Panc1 (cell line): Measurements from ENCODE around the gene PLIN5. TPM values are rescaled to one million over a fixed set of nuclear protein-coding genes. Genes with fewer than 3 reads are reported as not detected.

Source experiments
- total RNA-seq: library from RNA; stranded (reverse); gene quantifications from one replicate; pipeline ENCODE4 v1.2.1, GENCODE V29; 2021; ENCODE audit not compliant: unreplicated experiment

PLIN5 gene
- total RNA-seq, 1 experiment from 2014 or later, result 0.64 TPM

Other genes starting within 250 kb of the PLIN5 start
- not detected for gene TMIGD2, start 232.8 kb downstream of the PLIN5 start, total RNA-seq
- 12.1 TPM for gene FSD1, start 230.6 kb downstream of the PLIN5 start, total RNA-seq
- 10.0 TPM for gene STAP2, start 196.4 kb downstream of the PLIN5 start, total RNA-seq
- gene MPND, start 191.7 kb downstream of the PLIN5 start, total RNA-seq, result 22.9 TPM
- gene SH3GL1, start 134.7 kb downstream of the PLIN5 start, total RNA-seq, result 57.1 TPM
- gene CHAF1A, start 132.6 kb downstream of the PLIN5 start, total RNA-seq, result 45.4 TPM
- 55.6 TPM for gene UBXN6, start 77.4 kb downstream of the PLIN5 start, total RNA-seq
- 56.9 TPM for gene HDGFL2, start 62.9 kb downstream of the PLIN5 start, total RNA-seq
- 10.2 TPM for gene PLIN4, start 16.7 kb downstream of the PLIN5 start, total RNA-seq
- 0.08 TPM for gene LRG1, start 4.8 kb upstream of the PLIN5 start, total RNA-seq
- gene SEMA6B, start 24.5 kb upstream of the PLIN5 start, total RNA-seq, result 5.7 TPM
- 4.8 TPM for gene TNFAIP8L1, start 104.3 kb upstream of the PLIN5 start, total RNA-seq
- gene MYDGF, start 135.1 kb upstream of the PLIN5 start, total RNA-seq, result 78.1 TPM
- gene DPP9, start 188.6 kb upstream of the PLIN5 start, total RNA-seq, result 108 TPM